OCI-LY3 (cell line): Measurements from ENCODE around the gene NDUFS7.

Experiments used
- EZH2phosphoT487 ChIP-seq: fragments of 200-600 bp; shearing (Covaris generic); IDR thresholded peaks from 2 replicates; pipeline ENCODE4 v1.6.1; 2018; ENCODE audit warnings: antibody characterized with exemption, mixed run types, low read depth
- TF ChIP-seq, protein P1 (sequence below): fragments of 200-600, 300-600 bp; sonication (generic); IDR thresholded peaks from 2 replicates; pipeline ENCODE4 v1.5.1; 2014; ENCODE audit warnings: antibody characterized with exemption, low read length, low read depth

DNA sequence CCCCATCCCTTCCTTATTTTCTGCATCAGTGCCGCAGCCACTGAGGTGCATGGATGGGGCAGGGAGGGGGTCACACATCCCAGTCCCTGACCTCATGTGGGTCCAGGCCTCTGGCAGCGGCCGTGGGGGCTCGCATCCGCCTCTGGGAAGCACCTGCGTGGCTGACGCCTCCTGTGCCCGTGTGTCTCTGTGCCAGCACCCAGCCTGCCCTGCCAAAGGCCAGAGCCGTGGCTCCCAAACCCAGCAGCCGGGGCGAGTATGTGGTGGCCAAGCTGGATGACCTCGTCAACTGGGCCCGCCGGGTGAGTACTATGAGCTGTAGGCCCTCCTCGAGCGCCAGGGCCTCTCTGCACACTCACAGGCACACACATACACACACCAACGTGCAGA lies 4.9 kb downstream of the NDUFS7 start:
- TF ChIP-seq, protein P1, sequence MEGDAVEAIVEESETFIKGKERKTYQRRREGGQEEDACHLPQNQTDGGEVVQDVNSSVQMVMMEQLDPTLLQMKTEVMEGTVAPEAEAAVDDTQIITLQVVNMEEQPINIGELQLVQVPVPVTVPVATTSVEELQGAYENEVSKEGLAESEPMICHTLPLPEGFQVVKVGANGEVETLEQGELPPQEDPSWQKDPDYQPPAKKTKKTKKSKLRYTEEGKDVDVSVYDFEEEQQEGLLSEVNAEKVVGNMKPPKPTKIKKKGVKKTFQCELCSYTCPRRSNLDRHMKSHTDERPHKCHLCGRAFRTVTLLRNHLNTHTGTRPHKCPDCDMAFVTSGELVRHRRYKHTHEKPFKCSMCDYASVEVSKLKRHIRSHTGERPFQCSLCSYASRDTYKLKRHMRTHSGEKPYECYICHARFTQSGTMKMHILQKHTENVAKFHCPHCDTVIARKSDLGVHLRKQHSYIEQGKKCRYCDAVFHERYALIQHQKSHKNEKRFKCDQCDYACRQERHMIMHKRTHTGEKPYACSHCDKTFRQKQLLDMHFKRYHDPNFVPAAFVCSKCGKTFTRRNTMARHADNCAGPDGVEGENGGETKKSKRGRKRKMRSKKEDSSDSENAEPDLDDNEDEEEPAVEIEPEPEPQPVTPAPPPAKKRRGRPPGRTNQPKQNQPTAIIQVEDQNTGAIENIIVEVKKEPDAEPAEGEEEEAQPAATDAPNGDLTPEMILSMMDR: no peak
- no peak for TF ChIP-seq EZH2phosphoT487
